Testis (tissue), 2 donors: Measurements from ENCODE around the gene PRLHR.

Source experiments
- POLR2A ChIP-seq: fragments of 450-650 bp; IDR thresholded peaks from one replicate; pipeline ENCODE4 v1.6.1; 2017; ENCODE audit warnings: antibody characterized with exemption, mild to moderate bottlenecking, moderate library complexity
- TF ChIP-seq, protein P1 (sequence below), 3 experiments: fragments of 450-650 bp in 2 of 3; fragments of 200-600 bp in 1 of 3; sonication (generic) in 1 of 3; IDR thresholded peaks; one replicate each; pipeline ENCODE4 v1.5.1; 2016 to 2019; ENCODE audit warnings: antibody characterized with exemption in 3 of 3, mild to moderate bottlenecking in 2 of 3, moderate library complexity in 1 of 3

DNA sequence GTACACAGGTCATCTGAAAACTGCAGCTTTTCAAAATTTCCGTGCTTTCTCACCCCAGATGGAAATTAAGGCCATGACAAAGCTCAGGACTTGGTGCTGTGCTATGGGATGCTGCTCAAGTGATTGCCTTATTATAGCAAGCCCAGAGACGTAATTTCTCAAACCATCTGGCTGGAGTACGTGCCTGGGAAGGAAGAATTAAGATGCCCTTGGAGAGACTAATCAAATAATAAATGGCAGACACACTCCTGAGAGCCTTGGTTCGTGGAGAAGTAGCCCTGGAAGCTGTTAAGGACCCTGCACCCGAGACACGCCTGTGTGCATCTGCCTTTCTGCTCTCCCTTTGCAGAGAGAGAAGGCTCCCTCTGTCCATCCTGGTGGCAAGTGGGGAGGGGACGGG lies 38.3 kb upstream of the PRLHR start:
- TF ChIP-seq, protein P1, sequence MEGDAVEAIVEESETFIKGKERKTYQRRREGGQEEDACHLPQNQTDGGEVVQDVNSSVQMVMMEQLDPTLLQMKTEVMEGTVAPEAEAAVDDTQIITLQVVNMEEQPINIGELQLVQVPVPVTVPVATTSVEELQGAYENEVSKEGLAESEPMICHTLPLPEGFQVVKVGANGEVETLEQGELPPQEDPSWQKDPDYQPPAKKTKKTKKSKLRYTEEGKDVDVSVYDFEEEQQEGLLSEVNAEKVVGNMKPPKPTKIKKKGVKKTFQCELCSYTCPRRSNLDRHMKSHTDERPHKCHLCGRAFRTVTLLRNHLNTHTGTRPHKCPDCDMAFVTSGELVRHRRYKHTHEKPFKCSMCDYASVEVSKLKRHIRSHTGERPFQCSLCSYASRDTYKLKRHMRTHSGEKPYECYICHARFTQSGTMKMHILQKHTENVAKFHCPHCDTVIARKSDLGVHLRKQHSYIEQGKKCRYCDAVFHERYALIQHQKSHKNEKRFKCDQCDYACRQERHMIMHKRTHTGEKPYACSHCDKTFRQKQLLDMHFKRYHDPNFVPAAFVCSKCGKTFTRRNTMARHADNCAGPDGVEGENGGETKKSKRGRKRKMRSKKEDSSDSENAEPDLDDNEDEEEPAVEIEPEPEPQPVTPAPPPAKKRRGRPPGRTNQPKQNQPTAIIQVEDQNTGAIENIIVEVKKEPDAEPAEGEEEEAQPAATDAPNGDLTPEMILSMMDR (IDR thresholded peaks at IDR 0.05): no peak
- TF ChIP-seq POLR2A: no peak
